H9 (cell line): ENCODE data around the gene SOX13. TPM values are rescaled to one million over a fixed set of nuclear protein-coding genes. Genes with fewer than 3 reads are reported as not detected.

ENCODE experiments used
- DNase-seq: peaks from one replicate; pipeline ENCODE4 v3.0.0-alpha.2; 2017
- H2AFZ ChIP-seq: one replicate; pipeline ENCODE4 v1.6.1; 2013; ENCODE audit warnings: mild to moderate bottlenecking, low read length, control low read depth, moderate library complexity
- H2AK5ac ChIP-seq: 2 replicates; pipeline ENCODE4 v1.6.1; 2013; ENCODE audit warnings: low read length, control low read depth, mixed read lengths; ENCODE audit not compliant: insufficient read length
- H2BK120ac ChIP-seq: one replicate; pipeline ENCODE4 v1.6.1; 2013; ENCODE audit warnings: low read depth, mild to moderate bottlenecking, low read length, control low read depth, inconsistent platforms; ENCODE audit not compliant: poor library complexity, severe bottlenecking
- H2BK12ac ChIP-seq: 2 replicates; pipeline ENCODE4 v1.6.1; 2013; ENCODE audit warnings: low read length, control low read depth, mixed read lengths, low read depth; ENCODE audit not compliant: insufficient read length
- H2BK15ac ChIP-seq: 2 replicates; pipeline ENCODE4 v1.6.1; 2013; ENCODE audit warnings: low read depth, low read length, control low read depth
- H2BK20ac ChIP-seq: one replicate; pipeline ENCODE4 v1.6.1; 2013; ENCODE audit warnings: low read depth, mild to moderate bottlenecking, low read length, control low read depth, inconsistent platforms; ENCODE audit not compliant: poor library complexity, severe bottlenecking
- H2BK5ac ChIP-seq: 2 replicates; pipeline ENCODE4 v1.6.1; 2013; ENCODE audit warnings: low read length, control low read depth, mixed read lengths; ENCODE audit not compliant: insufficient read length
- H3K14ac ChIP-seq: 2 replicates; pipeline ENCODE4 v1.6.1; 2013; ENCODE audit warnings: low read length, control low read depth; ENCODE audit not compliant: insufficient read depth
- H3K18ac ChIP-seq: 2 replicates; pipeline ENCODE4 v1.6.1; 2013; ENCODE audit warnings: low read depth, mild to moderate bottlenecking, mixed read lengths, low read length, control low read depth; ENCODE audit not compliant: insufficient read length
- H3K23ac ChIP-seq: 2 replicates; pipeline ENCODE4 v1.6.1; 2013; ENCODE audit warnings: low read length, control low read depth, mixed read lengths, low read depth; ENCODE audit not compliant: insufficient read length
- H3K23me2 ChIP-seq: 2 replicates; pipeline ENCODE4 v1.6.1; 2013; ENCODE audit warnings: low read depth, mild to moderate bottlenecking, mixed read lengths, low read length, control low read depth; ENCODE audit not compliant: insufficient read length, poor library complexity, severe bottlenecking
- H3K27ac ChIP-seq: 2 replicates; pipeline ENCODE4 v1.5.1; 2013; ENCODE audit warnings: low read length, control low read depth, mixed read lengths, low read depth; ENCODE audit not compliant: insufficient read length
- H3K27me3 ChIP-seq: 2 replicates; pipeline ENCODE4 v1.6.1; 2013; ENCODE audit warnings: low read length, control low read depth, inconsistent platforms; ENCODE audit not compliant: insufficient read depth
- H3K4ac ChIP-seq: 2 replicates; pipeline ENCODE4 v1.6.1; 2013; ENCODE audit warnings: low read depth, mild to moderate bottlenecking, control low read depth, inconsistent platforms, low read length, moderate library complexity
- H3K4me1 ChIP-seq: 2 replicates; pipeline ENCODE4 v1.6.1; 2013; ENCODE audit warnings: low read length, control low read depth, inconsistent platforms; ENCODE audit not compliant: insufficient read depth
- H3K4me2 ChIP-seq: 2 replicates; pipeline ENCODE4 v1.6.1; 2013; ENCODE audit warnings: low read length, control low read depth, mixed read lengths; ENCODE audit not compliant: insufficient read length, insufficient read depth
- H3K56ac ChIP-seq: 2 replicates; pipeline ENCODE4 v1.6.1; 2013; ENCODE audit warnings: low read depth, mild to moderate bottlenecking, mixed read lengths, low read length, control low read depth; ENCODE audit not compliant: insufficient read length
- H3K79me1 ChIP-seq: 2 replicates; pipeline ENCODE4 v1.6.1; 2013; ENCODE audit warnings: low read depth, mild to moderate bottlenecking, moderate library complexity, low read length, control low read depth, inconsistent platforms; ENCODE audit not compliant: insufficient read depth, poor library complexity, severe bottlenecking
- H3K79me2 ChIP-seq: 2 replicates; pipeline ENCODE4 v1.6.1; 2013; ENCODE audit warnings: low read length, control low read depth, inconsistent platforms; ENCODE audit not compliant: insufficient read depth
- H3K9ac ChIP-seq: 2 replicates; pipeline ENCODE4 v1.6.1; 2013; ENCODE audit warnings: low read length, control low read depth, mixed read lengths; ENCODE audit not compliant: insufficient read length; ENCODE audit errors: extremely low read depth
- H3K9me3 ChIP-seq: one replicate; pipeline ENCODE4 v1.6.1; 2013; ENCODE audit warnings: low read depth, low read length, inconsistent platforms; ENCODE audit not compliant: control insufficient read depth
- H3T11ph ChIP-seq: one replicate; pipeline ENCODE4 v1.6.1; 2013; ENCODE audit warnings: mild to moderate bottlenecking, low read length, control low read depth, inconsistent platforms
- H4K20me1 ChIP-seq: one replicate; pipeline ENCODE4 v1.6.1; 2013; ENCODE audit not compliant: control insufficient read depth, insufficient read length, insufficient read depth
- H4K5ac ChIP-seq: 2 replicates; pipeline ENCODE4 v1.6.1; 2013; ENCODE audit warnings: low read depth, mild to moderate bottlenecking, mixed read lengths, low read length, control low read depth; ENCODE audit not compliant: insufficient read length
- H4K8ac ChIP-seq: replicated peaks from 2 replicates; pipeline ENCODE4 v1.6.1; 2013; ENCODE audit warnings: low read length, control low read depth, mixed read lengths, low read depth; ENCODE audit not compliant: insufficient read length
- H4K91ac ChIP-seq: 2 replicates; pipeline ENCODE4 v1.6.1; 2013; ENCODE audit warnings: low read depth, mild to moderate bottlenecking, moderate library complexity, mixed read lengths, low read length, control low read depth; ENCODE audit not compliant: insufficient read length
- H3K27ac Mint-ChIP-seq, 3 experiments: 2 replicates in 2 of 3; 3 replicates in 1 of 3; pipeline ENCODE4 v1.8.0; 2020 to 2021; ENCODE audit warnings: mixed read lengths in 3 of 3, mild to moderate bottlenecking in 1 of 3, moderate library complexity in 1 of 3
- H3K27me3 Mint-ChIP-seq: 2 replicates; pipeline ENCODE4 v1.8.0; 2021; ENCODE audit warnings: low read depth, mild to moderate bottlenecking, moderate library complexity, mixed read lengths
- H3K36me3 Mint-ChIP-seq, 3 experiments: 2 replicates in 2 of 3; 3 replicates in 1 of 3; pipeline ENCODE4 v1.8.0; 2020 to 2021; ENCODE audit warnings: low read depth in 3 of 3, mixed read lengths in 3 of 3; ENCODE audit not compliant: insufficient read depth in 1 of 3
- H3K4me1 Mint-ChIP-seq, 2 experiments: 2 replicates each; pipeline ENCODE4 v1.8.0; 2020; ENCODE audit warnings: mixed read lengths in 2 of 2
- H3K4me3 Mint-ChIP-seq, 2 experiments: 2 replicates in 1 of 2; 3 replicates in 1 of 2; pipeline ENCODE4 v1.8.0; 2020 to 2021; ENCODE audit warnings: mild to moderate bottlenecking in 2 of 2, mixed read lengths in 2 of 2, moderate library complexity in 1 of 2
- H3K9me3 Mint-ChIP-seq, 2 experiments: 2 replicates in 1 of 2; 3 replicates in 1 of 2; pipeline ENCODE4 v1.8.0; 2020; ENCODE audit warnings: mild to moderate bottlenecking in 2 of 2, mixed read lengths in 2 of 2, moderate library complexity in 1 of 2
- whole genome bisulfite sequencing: extraction: QIAGEN DNeasy Blood & Tissue Kit; methylation state at CpG from one replicate; pipeline ENCODE4 v1.1.7; 2013; ENCODE audit warnings: missing lambda C conversion rate, low lambda C conversion rate, mixed read lengths; ENCODE audit not compliant: insufficient read length; ENCODE audit errors: extremely low coverage; 5-methylcytosine and 5-hydroxymethylcytosine counted together
- total RNA-seq: library from RNA; stranded (reverse); gene quantifications from 2 replicates; pipeline ENCODE4 v1.2.1, GENCODE V29; 2021
- TF ChIP-seq, protein P1 (sequence below): fragments of 200-600 bp; sonication (generic); conservative IDR thresholded peaks from 3 replicates; pipeline ENCODE4 v1.8.0; 2021; ENCODE audit warnings: antibody characterized with exemption, mild to moderate bottlenecking

The SOX13 gene
- total RNA-seq, 1 experiment from 2014 or later = 120 TPM

DNA sequence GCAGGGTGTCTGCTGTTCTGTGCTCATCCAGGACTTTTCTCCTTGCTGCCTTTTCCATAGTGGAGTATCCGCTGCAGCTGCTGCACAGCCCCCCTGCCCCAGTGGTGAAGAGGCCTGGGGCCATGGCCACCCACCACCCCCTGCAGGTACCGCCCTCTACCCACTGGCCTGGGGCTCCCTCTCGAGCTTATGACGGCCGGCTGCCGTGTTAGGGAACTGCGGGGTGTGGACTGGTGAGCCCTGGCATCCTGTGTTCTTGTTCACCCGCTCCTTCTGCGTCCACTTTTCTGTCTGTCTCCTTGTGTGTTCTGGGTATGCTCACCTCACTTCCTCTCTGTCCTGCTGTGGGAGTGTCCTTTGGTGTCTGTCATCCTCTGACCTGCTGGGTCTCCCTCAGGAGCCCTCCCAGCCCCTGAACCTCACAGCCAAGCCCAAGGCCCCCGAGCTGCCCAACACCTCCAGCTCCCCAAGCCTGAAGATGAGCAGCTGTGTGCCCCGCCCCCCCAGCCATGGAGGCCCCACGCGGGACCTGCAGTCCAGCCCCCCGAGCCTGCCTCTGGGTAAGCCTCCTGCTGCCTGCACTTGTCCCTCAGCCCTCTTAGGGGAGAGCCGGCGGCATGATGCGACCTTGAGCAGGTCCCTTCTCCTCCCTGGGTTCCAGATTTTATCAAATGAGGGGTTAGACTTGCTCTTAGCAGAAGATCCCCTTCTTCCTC lies 49.1 kb downstream of the SOX13 start:
- H3K36me3 Mint-ChIP-seq = peaks cover 59 to 88% (median 80%) of the 10 kb centered on the region in 3 experiments
- H3K23me2 ChIP-seq = no peaks in the 10 kb centered on the region
- H3K79me1 ChIP-seq = no peaks in the 10 kb centered on the region
- no peak overlapping the region for H4K91ac ChIP-seq
- H3K4me1 ChIP-seq = no peaks in the 10 kb centered on the region; the same call in 1 of the 2 replicates
- no peak overlapping the region for H3K18ac ChIP-seq
- no peaks in the 10 kb centered on the region for H4K20me1 ChIP-seq
- no peak overlapping the region for H3T11ph ChIP-seq
- no peak overlapping the region for H3K56ac ChIP-seq
- DNase-seq = no peak
- no peak overlapping the region for H3K27ac ChIP-seq
- peak overlapping the region in 2 of 3 experiments; percentile 17 to 49; a peak in 3 of 7 replicates for H3K27ac Mint-ChIP-seq
- H2AK5ac ChIP-seq = no peak overlapping the region
- H4K5ac ChIP-seq = no peak overlapping the region
- no peak overlapping the region for H3K4ac ChIP-seq
- WGBS = no CpG with 5 or more reads among the region's 17 CpGs
- no peaks in the 10 kb centered on the region for H3K79me2 ChIP-seq
- no peak overlapping the region for H3K9ac ChIP-seq
- H2BK20ac ChIP-seq = no peak overlapping the region
- no peak overlapping the region for H2BK12ac ChIP-seq
- H4K8ac ChIP-seq = no peak overlapping the region
- H3K4me1 Mint-ChIP-seq = peaks cover 11 to 16% of the 10 kb centered on the region in 2 experiments
- H3K4me3 Mint-ChIP-seq = no peak overlapping the region
- TF ChIP-seq, protein P1, sequence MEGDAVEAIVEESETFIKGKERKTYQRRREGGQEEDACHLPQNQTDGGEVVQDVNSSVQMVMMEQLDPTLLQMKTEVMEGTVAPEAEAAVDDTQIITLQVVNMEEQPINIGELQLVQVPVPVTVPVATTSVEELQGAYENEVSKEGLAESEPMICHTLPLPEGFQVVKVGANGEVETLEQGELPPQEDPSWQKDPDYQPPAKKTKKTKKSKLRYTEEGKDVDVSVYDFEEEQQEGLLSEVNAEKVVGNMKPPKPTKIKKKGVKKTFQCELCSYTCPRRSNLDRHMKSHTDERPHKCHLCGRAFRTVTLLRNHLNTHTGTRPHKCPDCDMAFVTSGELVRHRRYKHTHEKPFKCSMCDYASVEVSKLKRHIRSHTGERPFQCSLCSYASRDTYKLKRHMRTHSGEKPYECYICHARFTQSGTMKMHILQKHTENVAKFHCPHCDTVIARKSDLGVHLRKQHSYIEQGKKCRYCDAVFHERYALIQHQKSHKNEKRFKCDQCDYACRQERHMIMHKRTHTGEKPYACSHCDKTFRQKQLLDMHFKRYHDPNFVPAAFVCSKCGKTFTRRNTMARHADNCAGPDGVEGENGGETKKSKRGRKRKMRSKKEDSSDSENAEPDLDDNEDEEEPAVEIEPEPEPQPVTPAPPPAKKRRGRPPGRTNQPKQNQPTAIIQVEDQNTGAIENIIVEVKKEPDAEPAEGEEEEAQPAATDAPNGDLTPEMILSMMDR = no peak
- no peak overlapping the region; the same call in 1 of the 2 replicates for H3K14ac ChIP-seq
- no peak overlapping the region for H2BK5ac ChIP-seq
- no peaks in the 10 kb centered on the region for H3K9me3 Mint-ChIP-seq
- H3K23ac ChIP-seq = no peak overlapping the region
- no peak overlapping the region for H2AFZ ChIP-seq
- no peak overlapping the region for H2BK120ac ChIP-seq
- H3K27me3 Mint-ChIP-seq = no peaks in the 10 kb centered on the region; the same call in 1 of the 2 replicates
- no peaks in the 10 kb centered on the region for H3K27me3 ChIP-seq
- no peak overlapping the region for H3K4me2 ChIP-seq
- H2BK15ac ChIP-seq = no peak overlapping the region
- no peaks in the 10 kb centered on the region for H3K9me3 ChIP-seq
